ENCODE measurements around the gene ZYX. TPM values are rescaled to one million over a fixed set of nuclear protein-coding genes. Genes with fewer than 3 reads are reported as not detected.

ZYX gene, protein sequence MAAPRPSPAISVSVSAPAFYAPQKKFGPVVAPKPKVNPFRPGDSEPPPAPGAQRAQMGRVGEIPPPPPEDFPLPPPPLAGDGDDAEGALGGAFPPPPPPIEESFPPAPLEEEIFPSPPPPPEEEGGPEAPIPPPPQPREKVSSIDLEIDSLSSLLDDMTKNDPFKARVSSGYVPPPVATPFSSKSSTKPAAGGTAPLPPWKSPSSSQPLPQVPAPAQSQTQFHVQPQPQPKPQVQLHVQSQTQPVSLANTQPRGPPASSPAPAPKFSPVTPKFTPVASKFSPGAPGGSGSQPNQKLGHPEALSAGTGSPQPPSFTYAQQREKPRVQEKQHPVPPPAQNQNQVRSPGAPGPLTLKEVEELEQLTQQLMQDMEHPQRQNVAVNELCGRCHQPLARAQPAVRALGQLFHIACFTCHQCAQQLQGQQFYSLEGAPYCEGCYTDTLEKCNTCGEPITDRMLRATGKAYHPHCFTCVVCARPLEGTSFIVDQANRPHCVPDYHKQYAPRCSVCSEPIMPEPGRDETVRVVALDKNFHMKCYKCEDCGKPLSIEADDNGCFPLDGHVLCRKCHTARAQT
- 100 to 1,000 TPM in 2 of 3 donors, 10 to 100 TPM in 1; 40.6 to 234 (median 200) TPM for polyA plus RNA-seq

DNA sequence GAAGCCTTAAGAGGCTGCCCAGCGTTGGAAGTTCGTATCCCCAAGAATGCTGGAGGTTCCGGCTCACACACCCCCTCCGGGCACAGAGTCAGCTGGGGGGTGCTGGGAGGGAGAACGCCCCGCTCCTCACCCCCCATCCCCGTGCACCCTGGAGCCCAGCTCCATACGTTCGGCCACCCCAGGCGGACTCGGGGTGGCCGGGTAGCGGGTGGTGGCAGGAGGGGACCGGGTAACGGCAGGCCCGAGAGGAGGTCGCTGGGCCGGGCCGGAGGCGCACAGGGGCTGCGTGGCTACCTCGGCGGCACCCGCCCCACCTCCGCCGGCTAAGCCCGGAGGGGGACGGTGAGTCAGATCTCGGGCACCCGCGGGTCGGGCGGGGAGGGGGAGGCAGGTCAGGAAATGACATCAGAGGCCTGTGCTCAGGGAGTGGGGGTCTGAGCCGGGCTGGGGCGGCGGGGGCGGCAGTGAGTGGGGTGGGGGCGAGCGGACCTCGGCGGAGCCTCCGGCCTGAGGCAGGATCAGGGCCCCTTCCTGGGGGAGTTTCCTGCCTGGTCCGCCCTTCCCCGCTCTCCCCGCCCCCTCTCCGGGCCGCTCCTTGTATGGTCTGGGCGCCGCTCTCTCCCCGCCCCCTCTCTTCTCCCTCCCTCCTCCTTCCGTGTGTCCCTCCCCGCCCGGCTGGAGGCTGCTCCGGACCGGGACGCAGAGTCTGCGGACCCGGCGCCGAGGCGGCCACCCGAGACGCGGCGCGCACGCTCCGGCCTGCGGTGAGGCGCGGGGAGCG is at the start of gene ZYX:
TSS of gene ZYX (plus strand) at position 700 of the 781 bp plus-strand sequence. CDS start 227 bp downstream, outside the sequence.
- WGBS, 3 donors: 0 to 1% (median 1%) methylated on average over 27 to 66 of the region's 72 CpGs
- H3K27ac ChIP-seq (ENCODE audit: low read depth, low read length): peak within 1 kb of the TSS; percentile 95

DNA sequence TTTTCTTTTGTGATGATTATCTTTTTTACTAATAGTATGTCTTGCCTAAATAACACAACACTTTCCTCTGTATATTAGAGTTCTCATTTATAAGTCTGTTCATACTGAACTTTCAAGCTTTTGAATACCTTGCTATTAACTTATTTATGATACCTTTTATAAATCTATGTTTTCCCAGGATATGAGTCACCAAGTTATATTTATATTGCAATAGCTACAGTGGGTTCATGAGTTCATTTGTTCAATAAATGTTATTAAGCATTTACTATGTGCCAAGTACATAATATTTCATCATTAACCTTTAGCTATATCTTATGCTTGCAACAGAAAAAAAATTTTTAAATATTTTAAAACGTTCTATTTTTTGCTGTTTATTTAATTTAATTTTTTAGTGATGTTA is 46.9 kb upstream of the ZYX start:
- H3K27ac ChIP-seq (ENCODE audit: low read depth, low read length): no peak overlapping the region
- 31 to 49% (median 43%) methylated on average over 1 of the region's 1 CpG for WGBS, 3 donors

DNA sequence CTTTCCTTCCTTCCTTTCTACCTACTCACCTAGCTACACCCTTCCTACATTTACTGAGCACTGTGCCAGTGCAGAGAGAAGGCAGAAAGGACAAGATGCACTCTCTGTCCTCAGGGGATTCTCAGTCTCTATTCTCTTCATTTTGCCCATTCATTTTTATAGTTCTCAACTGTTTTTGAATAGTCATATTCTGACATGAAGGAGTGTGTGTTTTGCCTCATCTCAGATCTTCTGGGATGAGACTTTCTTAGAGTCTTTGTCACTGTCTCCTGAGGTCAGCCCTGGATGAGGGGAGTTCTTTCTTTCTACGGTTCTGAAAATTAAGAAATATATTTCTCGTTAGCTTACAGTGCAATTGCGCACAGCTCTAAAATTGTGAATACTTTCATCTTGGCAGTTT is 43.9 kb upstream of the ZYX start:
- WGBS, 3 donors: 77 to 86% (median 86%) methylated on average over 3 of the region's 3 CpGs
- no peak overlapping the region for H3K27ac ChIP-seq (ENCODE audit: low read depth, low read length)

DNA sequence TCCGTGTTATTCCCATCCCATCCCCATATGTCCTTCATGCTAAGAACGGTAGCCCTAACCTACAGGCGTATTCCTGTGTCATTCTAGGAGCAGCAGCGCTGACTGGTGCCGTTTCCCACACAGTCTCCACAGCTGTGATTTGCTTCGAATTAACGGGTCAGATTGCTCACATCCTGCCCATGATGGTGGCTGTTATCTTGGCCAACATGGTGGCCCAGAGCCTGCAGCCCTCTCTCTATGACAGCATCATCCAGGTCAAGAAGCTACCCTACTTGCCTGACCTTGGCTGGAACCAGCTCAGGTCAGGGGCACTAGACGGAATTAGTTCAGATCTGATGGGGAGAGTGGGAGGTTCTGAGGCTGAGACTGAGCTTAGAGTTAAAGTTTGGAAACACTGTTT is 39.3 kb upstream of the ZYX start:
- no peak overlapping the region for H3K27ac ChIP-seq (ENCODE audit: low read depth, low read length)
- WGBS, 3 donors: 88 to 94% (median 90%) methylated on average over 8 of the region's 8 CpGs

DNA sequence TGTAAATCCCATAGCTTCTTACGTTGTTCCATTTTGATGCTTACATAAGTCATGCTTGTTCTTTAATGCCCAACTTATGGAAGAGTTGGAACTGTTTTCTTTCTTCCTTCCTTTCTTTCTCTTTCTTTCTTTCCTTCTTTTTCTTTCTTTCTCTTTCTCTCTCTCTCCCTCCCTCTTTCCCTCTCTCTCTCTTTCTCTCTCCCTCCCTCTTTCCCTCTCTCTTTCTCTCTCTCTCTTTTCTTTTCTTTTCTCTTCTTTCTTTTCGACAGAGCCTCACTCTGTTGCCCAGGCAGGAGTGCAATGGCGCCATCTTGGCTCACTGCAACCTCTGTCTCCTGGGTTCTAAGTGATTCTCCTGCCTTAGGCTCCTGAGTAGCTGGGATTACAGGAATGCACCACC is 37.5 kb upstream of the ZYX start:
- H3K27ac ChIP-seq (ENCODE audit: low read depth, low read length): no peak overlapping the region
- WGBS, 3 donors: 72 to 96% (median 91%) methylated on average over 3 of the region's 3 CpGs

DNA sequence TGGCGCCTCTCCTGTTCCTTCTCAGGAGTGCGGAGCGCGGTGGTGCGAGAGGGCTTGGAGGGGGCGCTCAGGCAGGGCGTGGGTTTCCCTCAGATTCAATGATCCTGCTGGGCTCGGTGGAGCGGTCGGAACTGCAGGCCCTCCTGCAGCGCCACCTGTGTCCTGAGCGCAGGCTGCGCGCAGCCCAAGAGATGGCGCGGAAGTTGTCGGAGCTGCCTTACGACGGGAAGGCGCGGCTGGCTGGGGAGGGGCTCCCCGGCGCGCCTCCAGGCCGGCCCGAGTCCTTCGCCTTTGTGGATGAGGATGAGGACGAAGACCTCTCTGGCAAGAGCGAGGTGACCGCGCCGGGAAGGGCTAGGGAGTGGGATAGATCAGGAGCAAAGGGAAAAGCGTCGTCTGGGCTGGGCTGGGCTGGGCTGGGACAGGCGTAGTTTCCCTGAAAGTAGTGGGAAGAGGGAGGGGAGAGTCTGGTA is 35.7 kb upstream of the ZYX start:
- H3K27ac ChIP-seq (ENCODE audit: low read depth, low read length): no peak overlapping the region
- 6 to 10% (median 9%) methylated on average over 31 to 35 of the region's 35 CpGs for WGBS, 3 donors

DNA sequence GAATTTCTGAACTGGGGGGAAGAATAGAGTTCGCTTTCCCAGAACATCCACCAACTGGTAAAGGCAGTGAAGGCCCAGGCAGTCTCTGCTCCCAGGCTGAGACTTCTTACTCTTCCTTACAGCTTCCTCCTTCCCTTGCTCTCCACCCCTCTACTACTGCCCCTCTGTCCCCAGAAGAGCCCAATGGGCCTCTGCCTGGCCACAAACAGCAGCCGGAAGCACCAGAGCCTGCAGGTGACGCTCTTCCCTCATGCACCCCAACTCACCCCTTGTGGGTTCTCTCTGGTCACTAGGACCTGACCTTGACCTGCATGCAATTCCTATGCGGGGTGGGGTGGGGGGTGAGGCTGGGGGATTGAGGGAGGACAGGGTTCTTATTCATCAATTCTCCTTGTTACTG is 35.1 kb upstream of the ZYX start:
- no peak overlapping the region for H3K27ac ChIP-seq (ENCODE audit: low read depth, low read length)
- 84 to 88% (median 87%) methylated on average over 4 of the region's 4 CpGs for WGBS, 3 donors

DNA sequence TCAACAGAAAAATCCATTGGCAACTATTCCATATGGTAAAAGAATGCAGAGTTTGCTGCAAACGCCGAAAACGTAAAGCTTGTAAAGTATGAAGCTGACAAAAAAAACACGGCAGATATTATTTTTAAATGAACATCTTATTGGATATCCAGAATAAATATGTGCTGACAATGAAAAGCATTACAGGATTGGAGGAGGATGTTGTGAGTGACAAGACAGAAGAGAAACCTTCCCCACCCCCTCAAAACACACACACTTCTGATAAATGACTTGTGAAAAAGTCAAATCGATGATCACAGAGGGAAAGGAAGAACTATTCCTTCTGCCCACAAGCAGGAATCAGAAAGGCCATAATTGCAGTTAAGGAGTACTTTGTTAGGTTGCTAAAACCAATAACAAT is 33.2 kb upstream of the ZYX start:
- 59 to 81% (median 62%) methylated on average over 5 of the region's 5 CpGs for WGBS, 3 donors
- no peak overlapping the region for H3K27ac ChIP-seq (ENCODE audit: low read depth, low read length)

DNA sequence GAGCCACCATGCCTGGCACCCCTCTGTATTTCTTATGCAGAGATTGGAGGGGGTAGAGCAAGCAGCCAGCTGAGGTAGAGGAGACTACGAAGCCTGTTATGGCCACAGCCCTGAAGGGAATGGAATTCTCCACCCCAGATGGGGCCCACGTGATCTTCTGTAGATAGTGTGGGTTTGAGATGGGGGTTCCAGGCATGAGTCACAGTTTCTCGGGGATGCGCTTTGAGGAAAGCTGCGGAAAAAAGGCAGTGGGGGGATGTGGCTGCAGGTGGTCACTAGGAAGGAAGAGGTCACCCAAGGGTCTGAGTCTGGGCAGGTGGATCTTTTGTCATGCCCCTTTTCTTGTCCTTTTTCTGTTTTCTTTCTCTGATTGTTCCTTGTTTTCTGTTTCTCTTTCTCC is 30.1 kb upstream of the ZYX start:
- H3K27ac ChIP-seq (ENCODE audit: low read depth, low read length): no peak overlapping the region
- WGBS, 3 donors: 73 to 81% (median 76%) methylated on average over 5 of the region's 5 CpGs

DNA sequence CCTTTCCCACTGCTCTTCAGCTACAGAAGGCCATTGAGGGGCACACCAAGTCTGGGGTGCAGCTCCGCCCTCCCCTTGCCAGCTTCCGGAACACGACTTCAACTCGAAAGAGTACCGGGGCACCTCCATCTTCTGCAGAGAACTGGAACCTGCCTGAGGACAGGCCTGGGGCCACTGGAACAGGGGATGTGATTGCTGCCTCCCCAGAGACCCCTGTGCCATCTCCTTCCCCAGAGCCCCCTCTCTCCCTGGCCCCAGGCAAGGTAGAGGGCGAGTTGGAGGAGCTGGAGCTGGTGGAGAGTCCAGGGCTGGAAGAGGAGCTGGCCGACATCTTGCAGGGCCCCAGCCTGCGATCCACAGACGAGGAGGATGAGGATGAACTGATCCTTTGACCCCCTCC is 29.6 kb upstream of the ZYX start:
- H3K27ac ChIP-seq (ENCODE audit: low read depth, low read length): no peak overlapping the region
- WGBS, 3 donors: 91 to 95% (median 93%) methylated on average over 9 of the region's 9 CpGs

DNA sequence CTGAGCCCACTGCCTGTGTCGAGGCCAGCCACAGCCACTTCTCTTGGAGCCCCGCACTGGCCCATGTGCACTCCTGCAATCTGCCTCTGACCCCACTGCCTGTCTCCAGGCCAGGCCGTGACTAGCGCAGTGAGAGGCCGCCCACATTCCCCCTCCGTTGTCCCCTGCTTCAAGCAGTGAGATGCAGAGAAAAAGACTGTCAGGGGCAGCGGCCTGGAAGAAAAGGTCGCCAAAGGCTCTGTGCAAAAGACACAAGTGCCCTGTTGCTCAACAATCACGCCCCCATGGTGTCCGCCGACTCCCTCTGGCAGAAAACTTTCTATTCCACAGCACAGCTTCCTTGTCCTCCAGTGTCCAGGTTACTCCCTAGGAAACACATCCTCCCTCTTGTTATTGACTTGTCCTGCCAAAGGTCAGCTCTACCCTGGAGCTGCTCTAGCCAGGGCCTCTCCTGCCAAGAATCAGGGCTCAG is 28.6 kb upstream of the ZYX start:
- no peak overlapping the region for H3K27ac ChIP-seq (ENCODE audit: low read depth, low read length)
- WGBS, 3 donors: 63 to 75% (median 73%) methylated on average over 11 of the region's 11 CpGs

DNA sequence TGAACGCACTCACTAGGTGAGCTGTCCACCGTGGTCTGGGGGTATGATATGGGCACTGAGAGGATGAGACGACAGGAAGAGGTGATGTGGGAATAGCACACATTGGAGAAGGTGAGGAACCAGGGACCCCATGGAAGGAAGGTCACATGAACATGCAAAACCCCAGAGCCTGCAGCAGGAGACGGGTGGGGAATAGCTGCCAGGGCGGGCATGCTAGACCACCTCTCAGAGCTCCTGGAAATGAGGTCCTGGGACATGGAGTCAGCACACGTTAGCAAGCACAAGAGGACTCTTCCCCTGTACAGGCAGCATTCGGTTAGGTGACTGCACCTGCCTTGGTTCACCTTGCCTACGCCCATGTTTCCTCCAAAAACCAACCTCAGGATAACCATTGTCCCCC is 26.8 kb upstream of the ZYX start:
- WGBS, 3 donors: 86 to 93% (median 92%) methylated on average over 8 of the region's 8 CpGs
- H3K27ac ChIP-seq (ENCODE audit: low read depth, low read length): no peak overlapping the region

DNA sequence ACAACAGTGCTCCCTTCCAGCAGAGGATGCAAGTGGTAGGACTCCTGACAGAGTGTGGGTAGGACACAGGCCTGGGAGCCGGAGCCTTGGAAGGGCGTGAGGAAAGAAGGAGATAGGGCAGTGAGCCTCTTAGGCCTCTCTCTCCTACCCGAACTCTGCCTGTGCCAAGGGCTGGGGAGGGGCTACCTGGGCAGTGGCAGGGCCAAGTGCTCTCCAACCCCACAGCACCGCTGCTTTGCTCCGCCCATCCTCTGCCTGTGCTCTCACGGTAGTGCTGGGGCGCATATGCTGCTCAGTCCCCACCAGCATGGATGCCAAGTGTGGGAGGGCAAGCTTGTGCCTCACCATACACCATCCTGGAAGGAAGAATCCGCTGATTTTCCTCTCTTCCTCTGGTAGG is 26.2 kb upstream of the ZYX start:
- WGBS, 3 donors: 76 to 87% (median 86%) methylated on average over 6 to 8 of the region's 8 CpGs
- no peak overlapping the region for H3K27ac ChIP-seq (ENCODE audit: low read depth, low read length)

DNA sequence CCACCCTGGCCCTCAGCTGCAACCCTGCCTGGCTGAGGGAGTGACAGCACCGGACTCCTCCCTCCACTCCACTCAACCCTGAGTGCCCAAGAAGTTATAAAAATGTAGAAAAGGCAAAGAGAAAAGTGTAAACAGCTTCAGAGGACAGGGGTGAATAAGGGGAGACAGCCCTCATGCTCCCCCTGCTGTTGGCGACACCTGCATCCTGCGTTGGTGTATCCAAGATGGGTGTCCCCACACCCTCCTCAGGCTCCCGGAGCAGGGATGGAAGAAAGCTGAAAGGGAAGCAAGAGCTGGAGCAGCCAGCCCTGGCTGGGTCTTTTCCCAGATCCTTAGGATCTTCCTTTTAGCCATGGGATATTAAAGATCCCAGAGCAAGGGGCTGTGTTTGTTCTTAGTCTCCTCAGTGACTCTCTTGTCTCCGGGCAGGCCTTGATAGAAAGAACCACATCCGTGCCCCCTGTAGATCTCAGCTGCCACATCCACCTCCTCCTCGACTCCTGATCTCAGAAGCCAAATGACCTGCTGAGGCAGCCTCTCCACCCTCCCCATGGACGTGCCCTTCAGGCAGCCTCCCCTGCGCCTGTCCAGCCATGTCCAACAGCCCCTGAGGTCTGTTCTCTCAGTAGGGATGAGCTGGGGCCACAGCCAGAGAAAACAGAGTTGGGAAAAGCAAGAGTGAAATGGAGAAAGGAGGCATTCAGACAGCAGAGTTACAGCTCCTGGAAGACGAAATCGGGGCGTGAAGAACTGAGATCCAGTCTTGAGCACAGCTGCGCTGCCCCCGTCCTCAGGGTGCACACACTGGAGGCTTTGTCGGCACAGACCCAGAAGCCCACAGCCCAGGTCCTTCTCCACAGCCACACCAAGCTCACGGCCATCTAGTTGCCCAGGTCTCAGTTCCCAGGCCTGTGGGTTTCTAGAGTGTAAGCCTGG is 25.4 kb upstream of the ZYX start:
- no peak overlapping the region for H3K27ac ChIP-seq (ENCODE audit: low read depth, low read length)
- 88 to 91% (median 91%) methylated on average over 16 of the region's 16 CpGs for WGBS, 3 donors

DNA sequence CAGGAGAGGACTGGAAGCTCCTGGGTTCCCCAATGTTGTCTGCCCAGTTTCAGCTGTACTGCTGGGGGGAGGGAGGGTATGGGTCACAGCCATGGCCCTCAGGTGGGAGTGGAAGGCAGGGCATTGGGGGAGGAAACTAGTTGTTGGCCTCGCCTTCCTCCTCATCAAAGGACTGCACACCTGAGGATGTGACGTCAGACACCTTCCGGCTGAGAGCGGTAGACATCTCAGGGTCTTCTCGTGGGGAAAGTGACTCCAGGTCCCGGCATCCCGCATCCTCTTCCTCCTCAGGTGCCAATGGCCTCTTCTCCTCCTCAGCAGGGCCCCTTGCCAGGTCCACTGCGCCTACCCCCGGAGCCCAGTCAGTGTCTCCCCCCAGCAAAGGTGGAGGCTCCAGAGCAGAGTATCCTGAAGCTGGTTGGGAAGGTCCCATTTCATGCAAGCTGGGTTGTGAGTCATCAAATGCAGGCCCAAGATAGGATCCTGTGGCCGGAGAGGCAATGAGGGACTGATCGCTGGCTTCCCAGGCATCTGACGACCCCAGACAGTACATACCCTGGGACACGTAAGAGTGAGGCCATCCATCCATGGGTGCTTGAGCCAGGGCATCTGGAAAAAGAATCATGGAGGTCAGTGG is 24.6 kb upstream of the ZYX start:
- H3K27ac ChIP-seq (ENCODE audit: low read depth, low read length): no peak overlapping the region
- 88 to 95% (median 95%) methylated on average over 13 of the region's 13 CpGs for WGBS, 3 donors

DNA sequence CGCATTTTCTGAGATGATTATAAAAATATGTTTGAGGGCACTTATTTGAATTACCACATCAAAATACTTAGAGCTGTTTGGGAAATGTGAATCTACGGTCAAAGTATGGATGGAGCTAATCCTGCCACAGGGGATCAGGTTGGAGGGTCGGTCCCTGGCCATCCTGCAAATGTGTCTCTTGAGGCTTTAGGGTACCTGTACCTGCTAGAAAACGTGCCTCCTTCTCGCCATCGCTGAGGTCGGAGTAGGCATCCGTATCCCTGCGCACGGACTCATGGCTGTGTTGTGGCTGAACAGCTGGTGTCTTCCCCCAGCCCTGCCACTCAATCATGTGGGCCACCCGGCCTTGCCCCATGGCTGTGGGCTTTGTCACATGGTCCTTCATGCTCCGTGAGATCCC is 22.5 kb upstream of the ZYX start:
- 82 to 93% (median 92%) methylated on average over 12 of the region's 12 CpGs for WGBS, 3 donors
- H3K27ac ChIP-seq (ENCODE audit: low read depth, low read length): no peak overlapping the region

DNA sequence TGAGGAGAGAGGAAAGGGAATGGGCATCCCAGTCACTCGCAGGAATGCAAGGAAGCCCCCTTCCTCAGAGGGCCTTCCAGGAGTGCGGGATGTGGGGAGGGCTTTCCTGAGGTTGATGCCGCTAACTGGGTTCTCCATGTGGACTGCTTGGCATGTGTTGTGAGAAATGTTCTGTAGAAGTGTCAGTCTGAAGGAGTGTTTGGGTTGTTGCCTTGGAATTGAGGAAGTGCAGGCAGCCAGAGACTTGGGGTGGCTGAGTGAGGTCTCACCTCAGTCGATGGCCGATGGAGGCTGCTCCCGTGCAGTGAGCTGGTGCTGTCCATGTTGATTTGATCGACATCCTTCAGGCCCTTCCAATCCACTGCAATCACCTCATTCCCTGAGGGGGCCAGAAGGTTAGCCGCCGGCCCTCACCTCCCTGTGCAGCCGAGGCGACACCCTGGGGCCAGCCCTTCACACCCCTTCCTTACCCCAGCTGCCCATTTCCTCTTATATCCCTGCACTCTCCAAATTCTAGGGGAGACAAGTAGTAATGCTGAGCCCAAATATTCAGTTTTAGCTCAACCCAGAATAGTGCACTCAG is 21.3 kb upstream of the ZYX start:
- H3K27ac ChIP-seq (ENCODE audit: low read depth, low read length): no peak overlapping the region
- WGBS, 3 donors: 63 to 81% (median 74%) methylated on average over 11 of the region's 11 CpGs

All from adipose tissue (tissue), 3 donors.